ENCODE data around the gene C7orf33.

- TF ChIP-seq CTCF (IDR thresholded peaks at IDR 0.05) (no peak), POLR2A (IDR thresholded peaks at IDR 0.05) (no peak)
Measured at GRCh38 chr7:148580446-148580845, 10.1 kb upstream of the C7orf33 start.
